Measurements from ENCODE around the gene DGKH.

DNA sequence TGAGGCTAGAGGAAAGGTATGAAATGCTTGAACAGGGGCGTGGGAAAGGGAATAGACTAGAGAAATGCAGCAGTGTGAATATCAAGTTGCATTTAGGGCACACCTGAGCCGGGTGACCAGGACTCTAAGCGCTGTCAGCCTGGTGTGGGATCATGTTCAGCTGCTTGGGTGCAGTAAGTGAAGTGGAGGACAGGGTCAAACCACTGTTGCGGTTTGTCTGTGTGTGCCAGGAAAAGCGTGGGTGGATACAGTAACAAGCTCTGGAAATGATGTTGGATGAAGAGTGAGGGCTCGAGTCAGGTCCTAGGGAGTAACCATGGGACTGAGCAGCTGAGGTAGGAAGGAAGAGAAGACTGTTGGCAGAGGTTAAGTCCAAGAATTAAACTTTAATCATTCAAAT lies 15.8 kb downstream of the DGKH start:
- TF ChIP-seq, protein P1, sequence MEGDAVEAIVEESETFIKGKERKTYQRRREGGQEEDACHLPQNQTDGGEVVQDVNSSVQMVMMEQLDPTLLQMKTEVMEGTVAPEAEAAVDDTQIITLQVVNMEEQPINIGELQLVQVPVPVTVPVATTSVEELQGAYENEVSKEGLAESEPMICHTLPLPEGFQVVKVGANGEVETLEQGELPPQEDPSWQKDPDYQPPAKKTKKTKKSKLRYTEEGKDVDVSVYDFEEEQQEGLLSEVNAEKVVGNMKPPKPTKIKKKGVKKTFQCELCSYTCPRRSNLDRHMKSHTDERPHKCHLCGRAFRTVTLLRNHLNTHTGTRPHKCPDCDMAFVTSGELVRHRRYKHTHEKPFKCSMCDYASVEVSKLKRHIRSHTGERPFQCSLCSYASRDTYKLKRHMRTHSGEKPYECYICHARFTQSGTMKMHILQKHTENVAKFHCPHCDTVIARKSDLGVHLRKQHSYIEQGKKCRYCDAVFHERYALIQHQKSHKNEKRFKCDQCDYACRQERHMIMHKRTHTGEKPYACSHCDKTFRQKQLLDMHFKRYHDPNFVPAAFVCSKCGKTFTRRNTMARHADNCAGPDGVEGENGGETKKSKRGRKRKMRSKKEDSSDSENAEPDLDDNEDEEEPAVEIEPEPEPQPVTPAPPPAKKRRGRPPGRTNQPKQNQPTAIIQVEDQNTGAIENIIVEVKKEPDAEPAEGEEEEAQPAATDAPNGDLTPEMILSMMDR (IDR thresholded peaks at IDR 0.05): no peak
- no peak for TF ChIP-seq POLR2A (IDR thresholded peaks at IDR 0.05)

Data from ovary (tissue), 3 donors.